Heart right ventricle (tissue), 16 donors: ENCODE results near the gene NCLN. TPM values are rescaled to one million over a fixed set of nuclear protein-coding genes. Genes with fewer than 3 reads are reported as not detected.
A peak's percentile ranks its signal among the peaks of the same experiment; 100 is the strongest.

Experiments
- ATAC-seq, 8 donors: fragments of 200-7000 bp; cut with Tn5 transposase; one replicate each; pipeline ENCODE4 v1.9.1; 2020; ENCODE audit warnings: mild to moderate bottlenecking in 8 of 8, moderate library complexity in 8 of 8, moderate number of reproducible peaks in 1 of 8
- DNase-seq, 2 donors: peaks; one replicate each; pipeline ENCODE4 v3.0.0-alpha.2; 2020
- H3K27ac ChIP-seq, 10 donors: fragments of 200-600 bp; sonication (generic) in 2 of 10; one replicate each; pipeline versions ENCODE4 v1.5.0 to v1.8.0; 2020 to 2022; ENCODE audit warnings: mild to moderate bottlenecking in 3 of 10
- H3K27me3 ChIP-seq, 7 donors: fragments of 200-600 bp; one replicate each; pipeline ENCODE4 v1.8.0; 2021 to 2022; ENCODE audit warnings: mild to moderate bottlenecking in 2 of 7
- H3K36me3 ChIP-seq, 9 donors: fragments of 200-600 bp; sonication (generic) in 1 of 9; one replicate each; pipeline versions ENCODE4 v1.5.0 to v1.8.0; 2020 to 2022; ENCODE audit warnings: mild to moderate bottlenecking in 2 of 9
- H3K4me1 ChIP-seq, 9 donors: fragments of 200-600 bp; sonication (generic) in 1 of 9; one replicate each; pipeline versions ENCODE4 v1.5.0 to v1.8.0; 2020 to 2022; ENCODE audit warnings: mild to moderate bottlenecking in 4 of 9
- H3K4me3 ChIP-seq, 10 donors: fragments of 200-600 bp; sonication (generic) in 2 of 10; one replicate each; pipeline versions ENCODE4 v1.5.0 to v1.8.0; 2020 to 2022; ENCODE audit warnings: mild to moderate bottlenecking in 7 of 10, moderate library complexity in 2 of 10
- H3K9me3 ChIP-seq, 11 donors: fragments of 200-600 bp in 10 of 11; sonication (generic) in 2 of 11; one replicate each; pipeline versions ENCODE4 v1.5.0 to v1.8.0; 2013 to 2022; ENCODE audit warnings: mild to moderate bottlenecking in 2 of 11, control low read depth in 1 of 11, moderate library complexity in 1 of 11
- CTCF ChIP-seq, 9 donors: fragments of 200-600 bp; sonication (generic) in 2 of 9; IDR thresholded peaks; one replicate each; pipeline versions ENCODE4 v1.5.0 to v1.8.0; 2021 to 2022; ENCODE audit warnings: antibody characterized with exemption in 9 of 9, mild to moderate bottlenecking in 5 of 9, moderate library complexity in 1 of 9
- WGBS, 2 donors: extraction: QIAGEN DNeasy Blood & Tissue Kit; methylation state at CpG; one replicate each; pipeline ENCODE4 v1.1.7; 2013; ENCODE audit warnings: inconsistent platforms in 1 of 2; 5-methylcytosine and 5-hydroxymethylcytosine counted together
- intact Hi-C, 10 donors: fragments of 100-400 bp; cut with DNase I; formaldehyde crosslinking; loops; one replicate each; pipeline versions ENCODE4 v1.11.1 to v1.14.2; 2022
- polyA plus RNA-seq, 2 donors: library from polyadenylated mRNA; stranded (reverse); fragments of 200-250 nt; gene quantifications; one replicate each; pipeline ENCODE4 v1.2.3, GENCODE V29; 2013
- total RNA-seq, 10 donors: library from RNA; stranded (reverse); fragmentation: NEBNext Ultra II Directional in 3 of 10; extraction: Animal tissue kit (Norgen Biotek cat#: 25700) in 3 of 10; gene quantifications; one replicate each; pipeline versions ENCODE4 v1.2.1 to v1.2.4, GENCODE V29; 2021 to 2023
- donor health status: Arrhythmogenic right ventricular cardiomyopathy.
- donor health status: ischemic (EF 13 %, LVEDD 7.1; RV severe dilation, severe dysfunction).
- donor health status: healthy with polysubstance abuse.
- donor health status: DM: no; HTN: yes; CAD: no.
- donor health status: DM: no; HTN: no; CAD: no.
- donor health status: ischemic (EF 25% LVEDD 6.9; RV normal size, moderate dysfunction).
- donor health status: ischemic (EF 25% LVEDD 5.7; RV mildly dilated, moderate dysfunction).
- donor health status: healthy.
- donor health status: DM: yes; HTN: yes; CAD: no.
- donor health status: Ischemic cardiomyopathy.
- donor health status: ischemic (EF 35%, LVEDD 5.7; RV mildly dilated, moderate dysfunction).
- donor health status: nonischemic (EF 11% LVEDD 7.7; RV severe dilation, severe dysfunction).
- donor health status: DM: yes; HTN: yes; CAD: no.
- donor health status: PGD.
- donor health status: ischemic (EF 29% LVEDD 5.4; RV normal size, mild dysfunction).
- donor health status: nonischemic (EF 23%, LVEDD 6.1; RV moderate dilation, normal function).

The NCLN gene
- total and polyA plus RNA-seq, 12 donors = 17.1 to 43.6 (median 27.9) TPM

GRCh38 chr19:3229888-3230496, 44.3 kb downstream of the NCLN start:
- Histone ChIP-seq H3K4me3 (no peak overlapping the region), H3K27ac (no peak overlapping the region), H3K4me1 (no peaks in the 10 kb centered on the region), H3K27me3 (peaks cover 0 to 80% (median 59%) of the 10 kb centered on the region in 7 donors), H3K9me3 (no peaks in the 10 kb centered on the region), H3K36me3 (no peaks in the 10 kb centered on the region)
- DNase-seq = no peak
- intact Hi-C loops = no loop called here
- ATAC-seq = no peak
- WGBS, 2 donors = 82 to 83% methylated on average over 4 of the region's 4 CpGs
- no peak for TF ChIP-seq CTCF (IDR thresholded peaks at IDR 0.05)

- intact Hi-C loops = no loop called here
- Histone ChIP-seq H3K27me3 (peaks cover 0 to 69% (median 47%) of the 10 kb centered on the region in 7 donors), H3K4me3 (no peak overlapping the region), H3K36me3 (no peaks in the 10 kb centered on the region), H3K9me3 (no peaks in the 10 kb centered on the region), H3K27ac (no peak overlapping the region), H3K4me1 (no peaks in the 10 kb centered on the region)
- no peak for ATAC-seq
- TF ChIP-seq CTCF (IDR thresholded peaks at IDR 0.05) = no peak
- no peak for DNase-seq
- 88 to 97% methylated on average over 1 of the region's 1 CpG for whole genome bisulfite sequencing, 2 donors
These were observed 45.6 kb downstream of the NCLN start for GRCh38 chr19:3231288-3231687.

- no peak for DNase-seq
- no peak for TF ChIP-seq CTCF (IDR thresholded peaks at IDR 0.05)
- no peak for ATAC-seq
- intact Hi-C loops = no loop called here
- peaks cover 0 to 51% (median 30%) of the 10 kb centered on the region in 7 donors for H3K27me3 ChIP-seq
- H3K4me3 ChIP-seq = no peak overlapping the region
- 81 to 83% methylated on average over 4 of the region's 4 CpGs for WGBS, 2 donors
- no peaks in the 10 kb centered on the region for H3K4me1 ChIP-seq
- no peak overlapping the region for H3K27ac ChIP-seq
- peaks cover 0 to under 1% (median 0%) of the 10 kb centered on the region in 11 donors for H3K9me3 ChIP-seq
- H3K36me3 ChIP-seq = no peaks in the 10 kb centered on the region
These were observed 47.4 kb downstream of the NCLN start for GRCh38 chr19:3233116-3233515.

- H3K27me3 ChIP-seq = peaks cover 0 to 44% (median 25%) of the 10 kb centered on the region in 7 donors
- no peak for TF ChIP-seq CTCF (IDR thresholded peaks at IDR 0.05)
These were observed 48.1 kb downstream of the NCLN start for GRCh38 chr19:3233831-3234230.

More at GRCh38 chr19:3233831-3234230, 48.1 kb downstream of the NCLN start:
- intact Hi-C loops = no loop called here
- Histone ChIP-seq H3K4me1 (no peaks in the 10 kb centered on the region), H3K27ac (no peak overlapping the region), H3K36me3 (no peaks in the 10 kb centered on the region), H3K4me3 (no peak overlapping the region), H3K9me3 (peaks cover 0 to 4% (median 0%) of the 10 kb centered on the region in 11 donors)
- 57 to 64% methylated on average over 4 of the region's 4 CpGs for WGBS, 2 donors
- DNase-seq (no peak), ATAC-seq (peak in 1 of 8 donors; percentile 15)
